Smooth muscle cell (in vitro differentiated cells): ENCODE results near the gene LDAH. TPM values are rescaled to one million over a fixed set of nuclear protein-coding genes. Genes with fewer than 3 reads are reported as not detected.

Source experiments
- DNase-seq: peaks from one replicate; lab custom pipeline; 2025; ENCODE audit not compliant: unreplicated experiment; lab: John Stamatoyannopoulos, UW
- H2AFZ ChIP-seq: fragments of 200-600 bp; sonication (generic); 2 replicates; pipeline ENCODE4 v1.6.0; 2016; ENCODE audit warnings: antibody characterized with exemption, low read depth, mild to moderate bottlenecking
- H3F3A ChIP-seq: fragments of 200-600 bp; sonication (generic); 2 replicates; pipeline ENCODE4 v1.6.0; 2017; ENCODE audit warnings: antibody characterized with exemption, low read depth
- H3K27ac ChIP-seq: fragments of 200-600 bp; sonication (generic); 2 replicates; pipeline ENCODE4 v1.5.1; 2016; ENCODE audit warnings: low read depth, mild to moderate bottlenecking
- H3K27me3 ChIP-seq: fragments of 200-600 bp; sonication (generic); 2 replicates; pipeline ENCODE4 v1.6.1; 2016; ENCODE audit warnings: low read depth, mild to moderate bottlenecking
- H3K36me3 ChIP-seq: fragments of 200-600 bp; sonication (generic); 2 replicates; pipeline ENCODE4 v1.5.1; 2016; ENCODE audit warnings: low read depth
- H3K4me1 ChIP-seq: fragments of 200-600 bp; sonication (generic); 2 replicates; pipeline ENCODE4 v1.5.1; 2016; ENCODE audit warnings: low read depth
- H3K4me2 ChIP-seq: fragments of 200-600 bp; sonication (generic); 2 replicates; pipeline ENCODE4 v1.6.0; 2016; ENCODE audit warnings: mild to moderate bottlenecking
- H3K4me3 ChIP-seq: fragments of 200-600 bp; sonication (generic); 2 replicates; pipeline ENCODE4 v1.5.1; 2016; ENCODE audit warnings: mild to moderate bottlenecking
- H3K79me2 ChIP-seq: fragments of 200-600 bp; sonication (generic); 2 replicates; pipeline ENCODE4 v1.6.0; 2016; ENCODE audit warnings: low read depth, mild to moderate bottlenecking
- H3K9ac ChIP-seq: fragments of 200-600 bp; sonication (generic); 2 replicates; pipeline ENCODE4 v1.6.0; 2016; ENCODE audit warnings: low read depth
- H3K9me3 ChIP-seq: fragments of 200-600 bp; sonication (generic); replicated peaks from 2 replicates; pipeline ENCODE4 v1.5.1; 2016; ENCODE audit warnings: low read depth
- H4K20me1 ChIP-seq: fragments of 200-600 bp; sonication (generic); 2 replicates; pipeline ENCODE4 v1.6.0; 2016; ENCODE audit warnings: low read depth
- WGBS: methylation state at CpG from one replicate; pipeline ENCODE4 v1.1.7; 2016; ENCODE audit warnings: low lambda C conversion rate; 5-methylcytosine and 5-hydroxymethylcytosine counted together
- polyA plus RNA-seq: library from polyadenylated mRNA; unstranded; fragments of >200 nt; fragmentation: Nextera tagmentation; extraction: Ambion mirVana; gene quantifications from 2 replicates; pipeline ENCODE4 v1.2.1, GENCODE V29; 2016
- total RNA-seq: library from RNA; depleted of rRNA; stranded (reverse); fragments of >200 nt; gene quantifications from 2 replicates; pipeline ENCODE4 v1.2.3, GENCODE V29; 2014
- TF ChIP-seq, protein P1 (sequence below): fragments of 200-600 bp; sonication (generic); IDR thresholded peaks from 2 replicates; pipeline ENCODE4 v1.5.1; 2017; ENCODE audit warnings: borderline replicate concordance, mild to moderate bottlenecking, antibody characterized with exemption; ENCODE audit not compliant: insufficient read depth, poor library complexity, severe bottlenecking

The LDAH gene
- total and polyA plus RNA-seq, 2 experiments from 2014 or later: 14.9 to 15.7 TPM

DNA sequence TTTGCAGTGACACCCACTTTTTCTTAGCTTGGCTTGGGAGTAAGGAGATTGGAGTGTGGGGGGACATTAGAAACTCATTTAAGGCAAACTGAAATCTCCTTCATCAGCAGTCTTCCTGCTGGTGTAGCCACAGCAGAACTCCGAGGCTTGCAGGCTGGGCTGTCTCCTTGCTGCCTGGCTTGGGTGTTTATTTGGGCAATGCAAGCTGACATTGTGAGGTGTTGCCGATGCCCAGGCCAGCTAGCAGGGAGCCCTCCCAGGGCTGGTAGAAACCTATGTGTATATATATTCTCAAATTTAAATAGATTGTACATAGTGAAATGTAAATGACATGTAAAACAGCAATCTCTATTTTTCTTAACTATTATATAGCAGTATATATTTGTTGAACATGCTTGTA, 144.1 kb downstream of the LDAH start:
- DNase-seq: no peak
- H3K36me3 ChIP-seq: no peaks in the 10 kb centered on the region
- H3K27ac ChIP-seq: no peak overlapping the region
- WGBS: 92% methylated on average over 2 of the region's 2 CpGs
- H3K27me3 ChIP-seq: peaks cover 5% of the 10 kb centered on the region
- H3K4me1 ChIP-seq: no peaks in the 10 kb centered on the region
- no peaks in the 10 kb centered on the region for H4K20me1 ChIP-seq
- H3K9me3 ChIP-seq: no peaks in the 10 kb centered on the region
- H3K4me2 ChIP-seq: no peak overlapping the region
- H3K9ac ChIP-seq: no peak overlapping the region
- H3K79me2 ChIP-seq: no peaks in the 10 kb centered on the region
- TF ChIP-seq, protein P1, sequence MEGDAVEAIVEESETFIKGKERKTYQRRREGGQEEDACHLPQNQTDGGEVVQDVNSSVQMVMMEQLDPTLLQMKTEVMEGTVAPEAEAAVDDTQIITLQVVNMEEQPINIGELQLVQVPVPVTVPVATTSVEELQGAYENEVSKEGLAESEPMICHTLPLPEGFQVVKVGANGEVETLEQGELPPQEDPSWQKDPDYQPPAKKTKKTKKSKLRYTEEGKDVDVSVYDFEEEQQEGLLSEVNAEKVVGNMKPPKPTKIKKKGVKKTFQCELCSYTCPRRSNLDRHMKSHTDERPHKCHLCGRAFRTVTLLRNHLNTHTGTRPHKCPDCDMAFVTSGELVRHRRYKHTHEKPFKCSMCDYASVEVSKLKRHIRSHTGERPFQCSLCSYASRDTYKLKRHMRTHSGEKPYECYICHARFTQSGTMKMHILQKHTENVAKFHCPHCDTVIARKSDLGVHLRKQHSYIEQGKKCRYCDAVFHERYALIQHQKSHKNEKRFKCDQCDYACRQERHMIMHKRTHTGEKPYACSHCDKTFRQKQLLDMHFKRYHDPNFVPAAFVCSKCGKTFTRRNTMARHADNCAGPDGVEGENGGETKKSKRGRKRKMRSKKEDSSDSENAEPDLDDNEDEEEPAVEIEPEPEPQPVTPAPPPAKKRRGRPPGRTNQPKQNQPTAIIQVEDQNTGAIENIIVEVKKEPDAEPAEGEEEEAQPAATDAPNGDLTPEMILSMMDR: no peak
- H3K4me3 ChIP-seq: no peak overlapping the region
- H3F3A ChIP-seq: no peaks in the 10 kb centered on the region
- no peak overlapping the region for H2AFZ ChIP-seq

DNA sequence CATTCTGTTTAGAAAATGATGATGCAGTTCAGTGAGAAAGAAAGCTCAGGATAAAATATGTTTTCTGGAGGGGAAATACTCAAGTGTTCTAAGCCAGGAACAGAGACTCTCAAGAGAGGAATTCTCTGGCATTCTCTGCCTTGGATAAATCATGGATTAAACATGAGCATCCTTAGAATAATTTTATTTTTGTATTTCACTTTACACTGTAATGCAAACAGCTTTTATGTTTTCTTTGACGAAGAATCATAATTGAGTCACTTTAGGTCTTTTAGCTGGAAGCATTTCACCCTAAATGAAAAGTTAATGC, 144.9 kb downstream of the LDAH start:
- no peaks in the 10 kb centered on the region for H3K79me2 ChIP-seq
- 94% methylated on average over 1 of the region's 1 CpG for WGBS
- H3K4me2 ChIP-seq: no peak overlapping the region
- no peak overlapping the region for H2AFZ ChIP-seq
- H3K4me1 ChIP-seq: no peaks in the 10 kb centered on the region
- no peak overlapping the region for H3K9ac ChIP-seq
- H4K20me1 ChIP-seq: no peaks in the 10 kb centered on the region
- H3K36me3 ChIP-seq: no peaks in the 10 kb centered on the region
- no peaks in the 10 kb centered on the region for H3K9me3 ChIP-seq
- no peaks in the 10 kb centered on the region for H3F3A ChIP-seq
- peaks cover 12% of the 10 kb centered on the region for H3K27me3 ChIP-seq
- TF ChIP-seq, protein P1: no peak
- no peak for DNase-seq
- no peak overlapping the region for H3K4me3 ChIP-seq
- H3K27ac ChIP-seq: no peak overlapping the region

DNA sequence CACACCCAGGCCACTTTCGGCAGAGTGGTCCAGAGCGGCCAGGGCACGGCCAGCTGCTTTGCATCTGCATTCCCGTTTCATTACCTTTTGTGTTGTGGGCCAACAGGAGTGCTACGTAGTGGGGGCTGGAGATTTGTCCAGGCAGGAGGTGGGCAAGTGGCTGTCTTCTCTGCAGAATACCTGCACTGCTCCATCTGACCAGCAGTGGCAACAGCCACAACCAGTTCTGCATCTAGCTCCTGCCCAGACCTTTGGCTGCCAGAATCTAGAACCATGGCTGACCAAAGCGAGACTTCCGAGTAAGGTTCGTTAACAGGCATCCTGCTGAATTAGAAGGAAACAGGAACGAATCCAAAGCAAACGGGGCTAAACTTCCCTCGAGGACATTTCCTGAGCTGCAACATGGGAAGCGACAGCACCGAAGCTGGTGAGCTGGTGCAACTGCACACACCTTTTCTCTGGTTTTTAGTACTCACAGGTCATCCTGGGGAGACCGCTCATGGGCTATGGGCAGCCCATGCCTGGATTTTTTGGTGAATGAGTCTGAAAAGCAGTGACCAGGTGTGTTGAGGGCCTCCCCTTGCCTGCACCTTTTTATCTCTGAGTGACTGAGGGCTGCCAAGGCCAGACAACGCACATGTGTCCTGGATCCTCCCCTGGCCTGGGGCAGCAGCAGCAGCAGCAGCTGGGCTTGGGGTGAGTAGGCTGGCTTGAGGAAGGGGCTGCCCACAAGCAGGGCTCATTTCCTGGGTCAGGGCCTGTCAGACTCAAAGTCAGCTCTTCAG, 145.4 kb downstream of the LDAH start:
- Histone ChIP-seq H3K27me3 (peaks cover 17% of the 10 kb centered on the region), H3K79me2 (no peaks in the 10 kb centered on the region), H3K27ac (no peak overlapping the region), H2AFZ (no peak overlapping the region), H3K9me3 (no peaks in the 10 kb centered on the region), H3K9ac (no peak overlapping the region), H3K4me1 (peaks cover 1% of the 10 kb centered on the region), H3K4me3 (no peak overlapping the region), H3K4me2 (no peak overlapping the region), H3K36me3 (no peaks in the 10 kb centered on the region), H4K20me1 (no peaks in the 10 kb centered on the region), H3F3A (no peaks in the 10 kb centered on the region)
- 81% methylated on average over 15 of the region's 15 CpGs for WGBS
- TF ChIP-seq, protein P1: no peak
- DNase-seq: no peak
